AML-193 (cell line): ENCODE measurements around the gene ADM2.

Experiments
- DNase-seq, 2 experiments: peaks; one replicate each; lab custom pipeline; 2025; lab: John Stamatoyannopoulos, UW

Gene ADM2

DNA sequence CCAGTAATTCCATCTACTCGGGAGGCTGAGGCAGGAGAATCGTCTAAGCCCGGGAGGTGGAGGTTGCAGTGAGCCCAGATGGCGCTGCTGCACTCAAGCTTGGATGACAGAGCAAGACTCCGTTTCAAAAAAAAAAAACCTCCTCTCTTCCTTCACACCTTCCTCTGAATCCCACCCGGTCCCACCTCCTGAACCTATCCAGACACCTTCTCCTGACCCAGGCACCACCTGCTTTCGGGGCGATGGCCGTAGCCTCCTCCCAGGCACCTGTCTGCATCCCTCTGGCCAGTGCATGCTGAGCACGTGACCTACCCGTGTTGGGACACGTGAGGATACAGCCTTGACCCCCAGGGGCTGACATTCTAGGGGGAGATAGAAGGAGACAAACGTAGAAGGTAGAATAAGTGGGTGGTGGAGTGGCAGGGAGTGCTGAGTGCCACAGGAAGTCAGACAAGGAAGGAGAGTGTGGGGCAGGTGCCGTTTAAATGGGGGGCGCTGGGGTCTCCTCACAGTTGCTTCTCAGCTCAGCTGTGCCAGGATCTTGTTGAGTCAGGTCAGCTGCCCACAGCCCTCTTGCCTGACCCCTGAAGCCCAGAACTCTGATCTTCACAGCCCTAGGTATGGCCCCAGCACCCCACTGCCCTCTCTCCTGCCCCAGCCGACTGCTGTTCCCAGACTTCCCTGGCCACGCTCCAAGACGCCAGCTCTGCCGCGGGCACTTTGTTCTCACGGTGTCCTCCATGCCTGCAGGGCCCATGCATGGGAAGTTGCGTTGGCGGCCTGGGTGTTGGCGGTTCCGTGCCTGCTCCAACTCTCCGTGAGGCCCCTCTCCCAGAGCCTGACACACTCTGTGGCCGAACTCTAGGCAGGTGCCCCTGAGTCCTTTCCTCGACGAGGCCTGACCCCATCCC lies 4.1 kb downstream of the ADM2 start:
- DNase-seq: no peak

DNA sequence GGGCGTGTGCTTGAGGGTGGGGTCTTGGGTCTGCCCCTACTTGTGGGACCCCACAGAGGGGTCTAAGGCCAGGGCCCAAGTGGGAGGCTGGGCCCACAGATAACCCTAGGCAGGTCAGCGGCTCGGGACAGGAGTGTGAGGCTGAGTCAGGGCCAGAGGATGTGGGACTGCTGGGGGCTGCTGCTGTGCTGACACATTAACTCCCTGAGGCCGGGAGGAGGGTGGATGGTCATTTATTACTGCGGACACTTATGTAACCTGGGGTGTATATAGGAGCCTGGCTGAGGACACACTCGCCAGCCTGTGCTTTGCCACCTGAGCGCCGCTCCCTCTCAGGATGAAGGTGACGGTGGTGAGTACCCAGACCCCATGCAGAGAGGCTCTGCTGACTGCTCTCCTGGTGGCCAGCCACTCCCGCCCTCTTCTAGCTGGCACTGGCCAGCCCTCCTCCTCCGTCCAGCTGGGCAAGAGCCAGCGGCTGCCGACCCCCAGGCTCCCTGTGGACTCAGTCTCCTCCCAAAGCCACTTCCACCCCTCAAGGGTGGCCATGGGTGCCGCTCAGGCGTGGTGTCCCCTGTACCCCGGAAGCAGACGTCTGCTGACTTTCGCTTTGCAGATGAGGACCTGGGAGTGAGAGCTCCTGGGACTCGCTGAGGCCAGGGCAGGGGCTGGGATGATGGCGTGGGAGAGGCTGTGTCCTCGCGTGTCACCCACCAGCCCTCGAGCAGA lies 5.4 kb downstream of the ADM2 start, which contains the start of gene MIOX:
Gene MIOX, plus strand, starts transcription at position 299 of the 729 bp plus-strand sequence. Its CDS starts 39 bp downstream, at position 338.
- no peak for DNase-seq

GRCh38 chr22:50487290-50488005 lies 6.1 kb downstream of the ADM2 start:
- DNase-seq: no peak

DNA sequence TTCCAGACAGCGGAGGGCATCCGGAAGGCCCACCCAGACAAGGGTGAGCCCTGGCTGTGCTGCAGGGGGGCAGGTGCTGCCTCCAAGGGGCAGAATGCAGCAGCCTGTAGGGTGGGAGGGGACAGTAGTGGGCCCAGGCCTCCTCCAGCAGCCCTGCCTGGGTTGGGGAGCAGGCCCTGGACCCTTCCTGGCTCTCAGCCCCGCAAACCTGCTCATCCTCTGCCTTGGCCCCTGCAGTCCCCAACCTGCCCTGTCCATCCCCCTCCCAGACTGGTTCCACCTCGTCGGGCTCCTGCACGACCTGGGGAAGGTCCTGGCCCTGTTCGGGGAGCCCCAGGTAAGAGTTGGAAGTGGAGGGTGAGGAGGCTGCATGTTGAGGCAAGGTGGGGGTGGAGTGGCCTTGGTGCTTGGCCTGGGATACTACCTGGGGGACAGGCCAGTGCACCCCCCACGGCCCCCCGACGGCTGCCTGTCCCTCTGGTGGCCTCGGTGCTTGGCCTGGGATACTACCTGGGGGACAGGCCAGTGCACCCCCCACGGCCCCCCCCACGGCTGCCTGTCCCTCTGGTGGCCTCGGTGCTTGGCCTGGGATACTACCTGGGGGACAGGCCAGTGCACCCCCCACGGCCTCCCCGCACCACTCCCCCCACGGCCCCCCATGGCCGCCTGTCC lies 6.8 kb downstream of the ADM2 start:
- DNase-seq: no peak

- DNase-seq: no peak
Measured at GRCh38 chr22:50488886-50489285, 7.5 kb downstream of the ADM2 start.

- no peak for DNase-seq
Measured at GRCh38 chr22:50489363-50490243, 8.3 kb downstream of the ADM2 start.

DNA sequence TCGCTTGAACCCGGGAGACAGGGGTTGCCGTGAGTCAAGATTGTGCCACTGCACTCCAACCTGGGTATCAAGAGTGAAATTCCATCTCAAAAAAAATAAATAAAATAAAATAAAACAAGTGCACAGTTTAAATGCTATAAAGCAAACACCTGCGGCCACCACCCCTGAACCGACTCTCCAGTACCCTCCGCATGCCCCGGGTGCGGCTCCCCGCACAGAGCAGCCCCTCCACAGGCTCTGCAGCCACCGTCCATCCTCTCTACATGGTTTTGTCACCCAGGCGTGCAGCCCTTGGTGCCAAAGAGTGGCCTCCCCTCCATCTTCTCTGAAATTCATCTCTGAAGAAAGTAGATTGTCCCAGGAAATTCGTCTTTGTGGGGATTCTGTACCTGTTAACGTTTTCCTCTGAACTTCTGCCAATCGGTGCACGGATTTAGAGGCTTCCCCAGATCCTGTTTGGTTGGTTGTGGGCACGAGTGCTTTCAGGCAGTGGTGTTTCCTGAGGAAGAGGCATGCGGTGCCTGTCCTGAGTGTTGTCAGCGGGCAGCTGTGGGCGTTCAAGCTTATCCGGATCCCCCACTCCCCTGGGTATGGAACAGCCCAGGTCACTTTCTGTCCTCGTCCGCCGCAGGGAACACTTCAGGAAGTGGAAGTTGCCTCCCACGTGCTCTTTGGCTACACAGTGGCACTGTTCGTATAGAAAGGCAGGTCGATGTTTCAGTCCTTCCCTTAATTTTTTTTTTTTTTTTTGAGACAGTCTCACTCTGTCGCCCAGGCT lies 9.4 kb downstream of the ADM2 start:
- peak; percentile 6 to 40 for DNase-seq

DNA sequence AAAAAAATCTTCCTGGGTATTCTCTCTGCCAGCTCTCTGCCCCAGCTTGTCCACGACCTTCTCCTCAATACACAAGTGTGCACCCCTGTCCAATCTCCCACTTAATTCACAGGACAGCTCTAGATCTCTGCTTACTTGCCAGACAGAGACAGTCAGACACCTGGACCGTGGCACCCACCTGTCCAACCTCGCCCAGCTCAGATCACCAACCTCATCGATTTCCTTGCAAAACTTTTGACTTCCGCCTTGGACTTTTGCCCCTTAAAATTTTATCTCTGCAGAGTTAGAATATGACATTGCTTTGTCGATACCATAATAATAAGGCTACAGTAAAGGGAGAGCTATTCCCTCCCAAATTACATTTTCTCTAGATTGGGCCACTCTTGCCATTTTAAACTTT lies 15.8 kb downstream of the ADM2 start:
- DNase-seq: no peak

DNA sequence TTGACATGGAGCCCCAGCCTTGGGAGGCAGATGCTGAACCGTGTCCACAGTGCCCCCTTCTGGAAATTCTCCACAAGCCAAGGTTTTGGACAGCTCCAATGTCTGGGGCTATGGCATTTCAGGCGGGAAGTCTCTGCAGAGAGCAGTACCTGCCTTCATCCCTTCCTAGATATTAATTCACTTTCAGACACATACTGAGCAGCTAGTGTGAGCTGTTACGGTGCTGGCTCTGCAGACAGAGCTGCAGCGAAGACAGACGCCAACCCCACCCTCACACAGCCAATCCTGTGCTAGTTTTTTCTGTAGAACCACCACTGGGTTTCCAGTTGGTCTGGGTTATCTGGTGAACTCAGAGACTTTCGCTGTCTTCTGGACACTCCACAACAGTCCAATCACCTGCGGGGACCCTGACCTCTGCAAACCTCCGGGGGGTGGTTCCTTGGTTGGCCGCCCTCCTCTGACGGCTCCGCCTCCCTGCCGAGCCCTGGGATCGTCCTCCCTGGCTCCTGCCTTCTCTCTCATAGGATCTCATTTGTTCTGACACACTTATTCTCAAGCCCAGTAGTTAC lies 17.1 kb downstream of the ADM2 start:
- DNase-seq: peak; percentile 51 to 67

DNA sequence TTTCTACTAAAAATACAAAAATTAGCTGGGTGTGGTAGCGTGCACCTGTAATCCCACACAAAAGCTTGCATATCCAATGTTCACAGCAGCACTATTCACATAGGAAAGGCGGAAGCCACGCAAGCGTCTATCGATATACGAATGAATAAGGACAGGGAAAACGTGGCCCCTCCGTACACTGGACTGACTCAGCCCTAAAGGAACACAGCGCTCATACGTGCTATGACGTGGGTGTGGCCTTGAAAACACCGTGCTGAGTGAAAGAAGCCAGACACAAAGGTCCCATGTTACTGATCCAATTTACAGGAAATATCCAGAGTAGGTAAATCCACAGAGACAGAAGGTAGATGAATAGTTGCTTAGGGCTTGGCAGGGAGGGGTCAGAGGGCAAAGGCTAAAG lies 19.1 kb downstream of the ADM2 start:
- DNase-seq: no peak

DNA sequence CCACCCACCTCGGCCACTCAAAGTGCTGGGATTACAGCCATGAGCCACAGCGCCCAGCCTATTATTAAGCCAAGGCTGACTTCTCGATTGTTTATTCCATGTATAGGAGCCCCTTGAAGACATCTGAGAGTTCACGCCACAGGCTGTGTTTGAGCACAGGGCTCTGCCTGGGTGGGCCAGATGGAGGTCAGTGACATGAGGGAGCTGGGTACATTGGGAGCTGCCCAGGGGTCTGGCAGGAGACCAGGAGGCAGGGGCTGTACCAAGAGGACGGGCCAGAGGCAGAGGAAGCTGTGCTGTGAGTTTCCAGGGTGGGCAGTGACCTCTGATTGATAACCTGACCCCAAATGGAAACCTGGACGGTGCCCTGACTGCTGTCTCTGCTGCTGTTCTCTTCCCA lies 20.8 kb downstream of the ADM2 start:
- DNase-seq: no peak

GRCh38 chr22:50502628-50503474 lies 21.5 kb downstream of the ADM2 start:
- no peak for DNase-seq

- no peak for DNase-seq
Measured at GRCh38 chr22:50503475-50504145, 22.3 kb downstream of the ADM2 start.

DNA sequence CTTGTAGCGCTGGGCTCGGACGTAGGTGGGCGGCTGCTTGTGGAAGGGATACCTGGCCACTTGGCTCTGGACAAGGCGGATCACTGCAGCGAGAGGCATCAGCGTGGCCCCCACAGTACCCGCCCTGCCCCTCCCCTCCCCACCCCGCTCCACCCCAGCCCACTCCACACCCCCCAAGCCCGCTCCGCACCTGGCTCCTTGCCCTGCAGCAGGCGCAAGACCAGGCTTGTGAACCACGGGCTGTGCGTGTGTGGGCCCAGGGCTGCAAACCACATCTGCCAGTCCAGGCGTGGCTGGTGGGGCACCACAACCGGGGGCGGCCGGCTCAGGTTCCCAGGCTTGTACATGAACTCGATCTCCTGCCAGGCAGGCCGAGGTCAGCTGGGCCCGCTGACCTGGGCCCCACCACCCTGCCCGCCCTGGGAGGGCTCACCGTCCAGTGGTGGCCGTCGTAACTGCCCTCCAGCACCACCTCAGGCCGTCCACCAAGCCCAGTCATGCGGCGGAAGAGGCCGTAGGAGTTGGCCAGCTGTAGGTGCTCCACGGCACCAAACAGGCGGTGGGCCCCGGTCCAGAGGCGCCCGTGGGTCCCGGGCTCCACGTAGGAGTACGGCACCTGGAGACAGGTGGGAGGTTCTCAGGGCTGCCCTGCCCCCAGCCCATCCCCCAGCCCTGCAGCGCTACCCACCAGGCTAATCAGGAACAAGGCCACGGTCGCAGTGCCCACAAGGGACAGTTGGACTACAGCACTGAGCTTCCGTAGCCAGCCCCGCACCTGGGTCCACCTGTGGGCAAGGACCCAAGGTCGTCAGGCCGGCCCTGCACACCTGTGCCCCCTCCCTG lies 23.2 kb downstream of the ADM2 start:
- DNase-seq: no peak

DNA sequence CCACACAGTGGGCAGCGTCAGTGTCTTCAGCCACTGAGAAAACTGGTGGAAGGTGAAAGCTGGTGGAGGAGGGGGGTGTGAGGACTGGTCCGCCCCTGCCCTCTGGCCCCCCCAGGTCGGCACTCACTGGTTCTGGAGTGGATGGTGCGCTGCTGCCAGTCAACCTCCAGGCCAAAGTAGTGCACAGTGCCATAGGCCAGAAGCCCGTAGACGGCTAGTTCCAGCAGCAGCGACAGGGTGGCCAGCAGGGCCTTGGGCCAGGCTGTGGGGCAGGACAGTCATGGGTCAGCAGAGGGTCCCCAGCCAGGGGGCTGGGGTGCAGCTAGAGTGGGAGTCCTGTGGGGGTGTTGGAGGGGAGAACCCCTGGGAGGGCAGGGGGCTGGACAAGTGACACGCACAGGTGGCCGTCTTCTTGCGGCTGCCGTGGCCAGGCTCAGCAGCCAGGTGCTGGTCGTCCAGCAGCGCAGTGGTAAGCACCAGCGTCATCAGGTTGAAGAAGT lies 24.0 kb downstream of the ADM2 start:
- DNase-seq: no peak

- DNase-seq: no peak
Measured at GRCh38 chr22:50505776-50506610, 24.6 kb downstream of the ADM2 start.
